Prostate gland (tissue), 2 donors: ENCODE results near the gene ACADL. TPM values are rescaled to one million over a fixed set of nuclear protein-coding genes. Genes with fewer than 3 reads are reported as not detected.
"Not testable (repeated sequence)": the region's sequence is repeated elsewhere in the genome, so short reads cannot be mapped to it uniquely, and the experiment has no call there.

ENCODE experiments used
- DNase-seq: peaks from one replicate; pipeline ENCODE4 v3.0.0-alpha.2; 2019; ENCODE audit warnings: low spot score
- H3K27ac ChIP-seq, 2 donors: fragments of 200-600 bp; sonication (generic); 2 replicates each; pipeline ENCODE4 v1.5.1; 2017 to 2019
- H3K27me3 ChIP-seq: fragments of 200-600 bp; sonication (generic); replicated peaks from 2 replicates; pipeline ENCODE4 v1.5.1; 2019; ENCODE audit not compliant: insufficient read depth
- H3K36me3 ChIP-seq, 2 donors: fragments of 200-600 bp; sonication (generic); 1 replicate in 1 of 2; 2 replicates in 1 of 2; pipeline versions ENCODE4 v1.5.1 to v1.8.1; 2017 to 2019
- H3K4me1 ChIP-seq: fragments of 200-600 bp; sonication (generic); replicated peaks from 2 replicates; pipeline ENCODE4 v1.5.1; 2019
- H3K4me3 ChIP-seq, 2 donors: fragments of 200-600 bp; sonication (generic); 2 replicates each; pipeline ENCODE4 v1.5.1; 2017 to 2019
- H3K9me3 ChIP-seq: fragments of 200-600 bp; sonication (generic); 2 replicates; pipeline ENCODE4 v1.5.1; 2017
- POLR2A ChIP-seq: fragments of 450-650 bp; IDR thresholded peaks from one replicate; pipeline ENCODE4 v1.6.1; 2016; ENCODE audit warnings: antibody characterized with exemption, mild to moderate bottlenecking
- POLR2AphosphoS5 ChIP-seq: sonication (generic); formaldehyde crosslinking; IDR thresholded peaks from one replicate; pipeline ENCODE4 v1.6.1; 2017; ENCODE audit warnings: antibody characterized with exemption
- WGBS: methylation state at CpG from one replicate; pipeline ENCODE4 v1.1.5; 2018; 5-methylcytosine and 5-hydroxymethylcytosine counted together
- intact Hi-C: fragments of 100-400 bp; cut with DNase I; formaldehyde crosslinking; loops from one replicate; pipeline ENCODE4 v1.14.2; 2022
- total RNA-seq, 2 donors: library from RNA; depleted of rRNA; stranded (reverse); fragments of >200 nt; gene quantifications; one replicate each; pipeline ENCODE4 v1.1.0, GENCODE V29; 2016
- TF ChIP-seq, protein P1 (sequence below), 4 experiments: fragments of 200-600 bp in 2 of 4; fragments of 450-650 bp in 2 of 4; sonication (generic) in 2 of 4; IDR thresholded peaks; 1 replicate in 3 of 4; 2 replicates in 1 of 4; pipeline ENCODE4 v1.5.1; 2016 to 2019; ENCODE audit warnings: antibody characterized with exemption in 4 of 4, mild to moderate bottlenecking in 2 of 4, moderate library complexity in 2 of 4

Gene ACADL
- total RNA-seq, 2 donors from 2014 or later = 12.3 to 54.0 TPM

DNA sequence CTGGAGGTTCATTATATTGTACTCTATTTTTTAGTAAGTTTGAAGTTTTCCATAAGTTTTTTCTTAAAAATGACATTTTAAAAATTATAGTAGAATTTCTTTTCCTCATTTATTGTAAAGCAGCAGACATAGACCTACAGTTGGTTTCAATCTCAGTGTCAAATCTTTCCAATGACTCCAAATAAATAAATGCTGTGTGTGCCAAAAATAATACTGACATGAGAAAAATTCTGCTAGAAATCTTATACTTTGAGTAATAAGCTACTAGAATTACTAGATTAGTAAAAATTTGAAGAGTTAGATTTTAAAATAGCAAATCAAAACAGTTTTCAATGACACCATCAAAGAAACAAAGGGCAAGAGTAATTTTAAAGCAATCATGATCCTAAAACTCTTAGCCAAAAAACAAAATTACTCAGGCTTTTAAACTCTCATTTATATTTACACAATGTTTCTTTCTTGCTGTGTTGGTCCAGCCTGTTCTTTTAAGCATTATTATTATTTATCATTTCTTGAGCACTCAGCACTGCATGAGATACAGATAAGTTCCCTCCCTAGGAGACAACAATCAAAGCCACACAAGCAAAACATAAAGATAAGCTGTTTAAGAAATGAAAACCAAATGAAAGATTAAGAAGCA is 45.8 kb downstream of the ACADL start:
- Histone ChIP-seq H3K36me3 (no peaks in the 10 kb centered on the region), H3K27me3 (no peaks in the 10 kb centered on the region), H3K9me3 (no peaks in the 10 kb centered on the region), H3K27ac (no peak overlapping the region), H3K4me3 (no peak overlapping the region), H3K4me1 (no peaks in the 10 kb centered on the region)
- no peak for DNase-seq
- TF ChIP-seq POLR2A (no peak), POLR2AphosphoS5 (no peak)
- TF ChIP-seq, protein P1, sequence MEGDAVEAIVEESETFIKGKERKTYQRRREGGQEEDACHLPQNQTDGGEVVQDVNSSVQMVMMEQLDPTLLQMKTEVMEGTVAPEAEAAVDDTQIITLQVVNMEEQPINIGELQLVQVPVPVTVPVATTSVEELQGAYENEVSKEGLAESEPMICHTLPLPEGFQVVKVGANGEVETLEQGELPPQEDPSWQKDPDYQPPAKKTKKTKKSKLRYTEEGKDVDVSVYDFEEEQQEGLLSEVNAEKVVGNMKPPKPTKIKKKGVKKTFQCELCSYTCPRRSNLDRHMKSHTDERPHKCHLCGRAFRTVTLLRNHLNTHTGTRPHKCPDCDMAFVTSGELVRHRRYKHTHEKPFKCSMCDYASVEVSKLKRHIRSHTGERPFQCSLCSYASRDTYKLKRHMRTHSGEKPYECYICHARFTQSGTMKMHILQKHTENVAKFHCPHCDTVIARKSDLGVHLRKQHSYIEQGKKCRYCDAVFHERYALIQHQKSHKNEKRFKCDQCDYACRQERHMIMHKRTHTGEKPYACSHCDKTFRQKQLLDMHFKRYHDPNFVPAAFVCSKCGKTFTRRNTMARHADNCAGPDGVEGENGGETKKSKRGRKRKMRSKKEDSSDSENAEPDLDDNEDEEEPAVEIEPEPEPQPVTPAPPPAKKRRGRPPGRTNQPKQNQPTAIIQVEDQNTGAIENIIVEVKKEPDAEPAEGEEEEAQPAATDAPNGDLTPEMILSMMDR (IDR thresholded peaks at IDR 0.05) = no peak
- intact Hi-C loops = no loop called here

- intact Hi-C loops = no loop called here
These were observed 47.5 kb downstream of the ACADL start for GRCh38 chr2:210177769-210178168.

DNA sequence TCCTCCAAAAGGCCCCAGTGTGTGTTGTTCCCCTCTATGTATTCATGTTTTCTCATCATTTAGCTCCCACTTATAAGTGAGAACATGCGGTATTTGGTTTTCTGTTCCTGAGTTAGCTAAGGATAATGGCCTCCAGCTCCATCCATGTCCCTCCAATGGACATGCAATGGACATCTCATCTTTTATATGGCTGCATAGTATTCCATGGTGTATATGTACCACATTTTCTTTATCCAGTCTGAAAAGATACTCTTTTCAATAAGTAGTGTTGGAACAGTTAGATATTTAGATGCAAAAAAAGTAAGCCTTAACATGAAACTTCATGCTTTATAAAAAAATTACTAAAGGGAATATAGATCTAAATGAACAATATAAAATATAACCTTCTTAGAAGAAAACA is 48.1 kb downstream of the ACADL start:
- H3K36me3 ChIP-seq, H3K4me1 ChIP-seq, H3K4me3 ChIP-seq, DNase-seq, H3K9me3 ChIP-seq, intact Hi-C loops, H3K27me3 ChIP-seq, H3K27ac ChIP-seq: not testable (repeated sequence)
- WGBS = 100% methylated on average over 1 of the region's 1 CpG

More at GRCh38 chr2:210177769-210178168, 47.5 kb downstream of the ACADL start:
- Histone ChIP-seq H3K36me3 (no peaks in the 10 kb centered on the region), H3K9me3 (no peaks in the 10 kb centered on the region), H3K27me3 (no peaks in the 10 kb centered on the region), H3K4me1 (no peaks in the 10 kb centered on the region), H3K27ac (no peak overlapping the region), H3K4me3 (no peak overlapping the region)
- DNase-seq = no peak
- TF ChIP-seq, protein P1 (IDR thresholded peaks at IDR 0.05) = no peak
- TF ChIP-seq POLR2A (no peak), POLR2AphosphoS5 (no peak)
- 81% methylated on average over 1 of the region's 1 CpG for WGBS

- Histone ChIP-seq H3K4me1 (peaks cover under 1% of the 10 kb centered on the region), H3K9me3 (no peaks in the 10 kb centered on the region), H3K27ac (no peak overlapping the region), H3K27me3 (no peaks in the 10 kb centered on the region), H3K4me3 (no peak overlapping the region), H3K36me3 (no peaks in the 10 kb centered on the region)
- intact Hi-C loops = loop anchor here (5.0 kb wide), 1 partner anchor 172 kb away; the partner anchor contains the start of gene RPE
- no peak for DNase-seq
- TF ChIP-seq POLR2A = no peak
- no peak for TF ChIP-seq POLR2AphosphoS5
- TF ChIP-seq, protein P1 (IDR thresholded peaks at IDR 0.05) = no peak
These were observed 51.2 kb downstream of the ACADL start for GRCh38 chr2:210174086-210174485.

DNA sequence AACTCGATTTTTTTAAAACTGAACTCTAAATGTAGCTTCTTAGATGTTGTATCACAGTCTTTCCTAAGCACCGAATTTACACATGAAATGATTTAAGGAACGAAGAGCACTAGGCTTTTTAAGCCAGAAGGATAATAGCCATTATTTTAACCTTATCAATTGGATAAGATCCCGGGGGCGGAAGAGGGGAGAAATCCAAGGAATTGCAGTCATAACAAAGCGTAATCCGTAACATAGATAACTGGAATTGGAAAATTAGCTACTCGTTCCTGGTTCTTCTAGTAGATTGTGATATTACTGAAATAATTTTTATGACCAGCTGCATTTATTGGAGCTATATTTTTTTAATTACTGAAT is 53.0 kb downstream of the ACADL start:
- no peak for DNase-seq
- Histone ChIP-seq H3K4me1 (peaks cover 4% of the 10 kb centered on the region), H3K27ac (peak overlapping the region; percentile 100), H3K9me3 (no peaks in the 10 kb centered on the region), H3K36me3 (no peaks in the 10 kb centered on the region), H3K27me3 (no peaks in the 10 kb centered on the region), H3K4me3 (peak overlapping the region; percentile 95)
- WGBS = 6% methylated on average over 8 of the region's 8 CpGs
- intact Hi-C loops = loop anchor here (5.0 kb wide), 1 partner anchor 170 kb away; the partner anchor contains the start of gene RPE
- TF ChIP-seq, protein P1 (IDR thresholded peaks at IDR 0.05) = no peak
- TF ChIP-seq POLR2A (no peak), POLR2AphosphoS5 (no peak)
